Lower leg skin (tissue), 3 donors: ENCODE measurements around the gene MLEC.

Experiments
- CTCF ChIP-seq, 3 donors: fragments of 450-650 bp; IDR thresholded peaks; one replicate each; pipeline ENCODE4 v1.5.1; 2016; ENCODE audit warnings: antibody characterized with exemption in 3 of 3, mild to moderate bottlenecking in 3 of 3, moderate library complexity in 2 of 3
- POLR2A ChIP-seq, 2 donors: fragments of 450-650 bp; IDR thresholded peaks; one replicate each; pipeline ENCODE4 v1.6.1; 2016 to 2017; ENCODE audit warnings: antibody characterized with exemption in 2 of 2, mild to moderate bottlenecking in 1 of 2, moderate library complexity in 1 of 2

GRCh38 chr12:120652656-120653435, 34.1 kb upstream of the MLEC start:
- TF ChIP-seq CTCF (IDR thresholded peaks at IDR 0.05) (no peak), POLR2A (IDR thresholded peaks at IDR 0.05) (no peak)
